ENCODE measurements around the gene CEBPZ.

DNA sequence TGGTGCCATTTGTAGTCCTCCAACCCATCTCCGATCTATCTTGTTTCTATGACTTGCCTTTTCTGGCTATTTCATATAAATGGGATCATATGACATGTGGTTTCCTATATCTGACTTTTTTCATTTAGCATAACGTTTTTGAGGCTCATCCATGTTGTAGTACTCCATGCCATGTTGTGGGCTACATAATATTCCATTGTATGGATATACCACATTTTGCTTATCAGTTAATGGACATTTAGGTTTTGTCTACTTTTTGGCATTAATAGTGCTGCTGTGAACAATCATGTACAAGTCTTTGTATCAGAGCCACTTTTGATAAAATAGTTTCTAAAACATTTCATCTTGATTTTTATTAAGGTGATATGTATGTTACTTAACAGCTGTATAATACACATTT, 27.7 kb downstream of the CEBPZ start:
- no peak for TF ChIP-seq POLR2A (IDR thresholded peaks at IDR 0.05)
- TF ChIP-seq, protein P1, sequence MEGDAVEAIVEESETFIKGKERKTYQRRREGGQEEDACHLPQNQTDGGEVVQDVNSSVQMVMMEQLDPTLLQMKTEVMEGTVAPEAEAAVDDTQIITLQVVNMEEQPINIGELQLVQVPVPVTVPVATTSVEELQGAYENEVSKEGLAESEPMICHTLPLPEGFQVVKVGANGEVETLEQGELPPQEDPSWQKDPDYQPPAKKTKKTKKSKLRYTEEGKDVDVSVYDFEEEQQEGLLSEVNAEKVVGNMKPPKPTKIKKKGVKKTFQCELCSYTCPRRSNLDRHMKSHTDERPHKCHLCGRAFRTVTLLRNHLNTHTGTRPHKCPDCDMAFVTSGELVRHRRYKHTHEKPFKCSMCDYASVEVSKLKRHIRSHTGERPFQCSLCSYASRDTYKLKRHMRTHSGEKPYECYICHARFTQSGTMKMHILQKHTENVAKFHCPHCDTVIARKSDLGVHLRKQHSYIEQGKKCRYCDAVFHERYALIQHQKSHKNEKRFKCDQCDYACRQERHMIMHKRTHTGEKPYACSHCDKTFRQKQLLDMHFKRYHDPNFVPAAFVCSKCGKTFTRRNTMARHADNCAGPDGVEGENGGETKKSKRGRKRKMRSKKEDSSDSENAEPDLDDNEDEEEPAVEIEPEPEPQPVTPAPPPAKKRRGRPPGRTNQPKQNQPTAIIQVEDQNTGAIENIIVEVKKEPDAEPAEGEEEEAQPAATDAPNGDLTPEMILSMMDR (IDR thresholded peaks at IDR 0.05), result no peak
